ENCODE measurements around the gene GJA3. TPM values are rescaled to one million over a fixed set of nuclear protein-coding genes. Genes with fewer than 3 reads are reported as not detected.

Gene GJA3
- total and polyA plus RNA-seq, 9 of the 15 experiments (the other 6 are each of a cell fraction or from before 2014, with no cell fraction given): 0.03 to 0.13 (median 0.04) TPM; not detected in 4

DNA sequence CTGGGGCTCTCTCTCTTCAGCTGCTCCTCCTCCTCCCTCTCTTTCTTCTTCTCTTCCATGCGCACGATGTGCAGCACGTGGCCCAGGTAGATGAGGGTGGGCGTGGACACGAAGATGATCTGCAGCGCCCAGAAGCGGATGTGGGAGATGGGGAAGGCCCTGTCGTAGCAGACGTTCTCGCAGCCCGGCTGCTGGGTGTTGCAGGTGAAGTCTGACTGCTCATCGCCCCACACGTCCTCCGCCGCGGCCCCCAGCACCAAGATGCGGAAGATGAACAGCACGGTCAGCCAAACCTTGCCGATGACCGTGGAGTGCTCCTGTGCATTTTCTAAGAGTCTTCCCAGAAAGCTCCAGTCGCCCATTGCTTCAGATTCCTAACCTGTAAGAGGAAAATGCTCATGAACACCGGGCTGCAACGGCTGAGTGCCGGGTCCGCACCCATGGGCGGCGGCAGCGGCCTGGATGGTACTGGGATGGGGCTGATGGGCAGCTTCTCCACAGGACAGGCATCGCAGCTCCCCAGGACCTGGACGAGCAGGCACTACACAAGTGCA, 17.8 kb downstream of the GJA3 start:
- Histone ChIP-seq H2AFZ (ENCODE audit: low read depth, low read length) (no peak overlapping the region), H3K27ac (ENCODE audit: extremely low read depth, low read depth, low read length) (no peak overlapping the region), H3K4me1 (replicated peaks in 1 of 2; ENCODE audit: control insufficient read depth in 2 of 2, insufficient read depth in 2 of 2, low read length in 2 of 2) (peaks cover 0 to 5% of the 10 kb centered on the region in 2 experiments; a peak in 1 of 5 replicates), H3K27me3 (ENCODE audit: control insufficient read depth in 2 of 2, insufficient read depth in 2 of 2, low read length in 2 of 2) (peaks cover 9 to 48% of the 10 kb centered on the region in 2 experiments; a peak in 3 of 5 replicates), H3K4me3 (no peak overlapping the region), H3K79me2 (ENCODE audit: control insufficient read depth, insufficient read depth, low read length) (no peaks in the 10 kb centered on the region), H3K9me3 (replicated peaks; ENCODE audit: control insufficient read depth, insufficient read depth, low read depth, low read length) (no peaks in the 10 kb centered on the region), H3K36me3 (ENCODE audit: control insufficient read depth, insufficient read depth, low read length) (no peaks in the 10 kb centered on the region), H4K20me1 (replicated peaks; ENCODE audit: control insufficient read depth, insufficient read depth, low read length) (0 out of 2 replicates have a peak, but pooled peaks cover 5% of the 10 kb centered on the region), H3K4me2 (ENCODE audit: insufficient read depth, low read length) (no peak overlapping the region), H3K9me1 (ENCODE audit: control insufficient read depth, insufficient read depth, low read length) (no peaks in the 10 kb centered on the region), H3K9ac (ENCODE audit: insufficient read depth in 1 of 2, low read depth in 2 of 2, low read length in 2 of 2) (no peak overlapping the region)
- FAIRE-seq (no peak), DNase-seq (ENCODE audit: extremely low read depth in 1 of 4, low spot score in 3 of 4) (no peak), ATAC-seq (no peak)
- in situ Hi-C loops (cut with MboI) (no loop called here), intact Hi-C loops (cut with micrococcal nuclease) (no loop called here)
- no TSS peak for BruUV-seq (replicated peaks)
- under 1% methylated on average over 16 of the region's 30 CpGs for WGBS (ENCODE audit: insufficient coverage, low coverage, missing lambda C conversion rate)
- CTCF ChIA-PET (ENCODE audit: low intra/inter-chr PET ratio): no interaction called here
- POLR2A ChIA-PET: interaction anchor here (0.8 kb wide), 1 partner anchor 183 kb away, joined by 3 read pairs; no protein-coding TSS in a partner anchor
- TF ChIP-seq, protein P1, sequence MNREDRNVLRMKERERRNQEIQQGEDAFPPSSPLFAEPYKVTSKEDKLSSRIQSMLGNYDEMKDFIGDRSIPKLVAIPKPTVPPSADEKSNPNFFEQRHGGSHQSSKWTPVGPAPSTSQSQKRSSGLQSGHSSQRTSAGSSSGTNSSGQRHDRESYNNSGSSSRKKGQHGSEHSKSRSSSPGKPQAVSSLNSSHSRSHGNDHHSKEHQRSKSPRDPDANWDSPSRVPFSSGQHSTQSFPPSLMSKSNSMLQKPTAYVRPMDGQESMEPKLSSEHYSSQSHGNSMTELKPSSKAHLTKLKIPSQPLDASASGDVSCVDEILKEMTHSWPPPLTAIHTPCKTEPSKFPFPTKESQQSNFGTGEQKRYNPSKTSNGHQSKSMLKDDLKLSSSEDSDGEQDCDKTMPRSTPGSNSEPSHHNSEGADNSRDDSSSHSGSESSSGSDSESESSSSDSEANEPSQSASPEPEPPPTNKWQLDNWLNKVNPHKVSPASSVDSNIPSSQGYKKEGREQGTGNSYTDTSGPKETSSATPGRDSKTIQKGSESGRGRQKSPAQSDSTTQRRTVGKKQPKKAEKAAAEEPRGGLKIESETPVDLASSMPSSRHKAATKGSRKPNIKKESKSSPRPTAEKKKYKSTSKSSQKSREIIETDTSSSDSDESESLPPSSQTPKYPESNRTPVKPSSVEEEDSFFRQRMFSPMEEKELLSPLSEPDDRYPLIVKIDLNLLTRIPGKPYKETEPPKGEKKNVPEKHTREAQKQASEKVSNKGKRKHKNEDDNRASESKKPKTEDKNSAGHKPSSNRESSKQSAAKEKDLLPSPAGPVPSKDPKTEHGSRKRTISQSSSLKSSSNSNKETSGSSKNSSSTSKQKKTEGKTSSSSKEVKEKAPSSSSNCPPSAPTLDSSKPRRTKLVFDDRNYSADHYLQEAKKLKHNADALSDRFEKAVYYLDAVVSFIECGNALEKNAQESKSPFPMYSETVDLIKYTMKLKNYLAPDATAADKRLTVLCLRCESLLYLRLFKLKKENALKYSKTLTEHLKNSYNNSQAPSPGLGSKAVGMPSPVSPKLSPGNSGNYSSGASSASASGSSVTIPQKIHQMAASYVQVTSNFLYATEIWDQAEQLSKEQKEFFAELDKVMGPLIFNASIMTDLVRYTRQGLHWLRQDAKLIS (CRISPR knock-in tag; IDR thresholded peaks at IDR 0.05): no peak
- TF ChIP-seq NCOA1 (IDR thresholded peaks at IDR 0.05; ENCODE audit: low read depth): no peak
- TF ChIP-seq NONO (IDR thresholded peaks at IDR 0.05; ENCODE audit: low read depth in 2 of 2, low read length in 1 of 2): no peak
- no peak for TF ChIP-seq CREB5 (CRISPR knock-in tag; IDR thresholded peaks at IDR 0.05)
- TF ChIP-seq MCM3 (IDR thresholded peaks at IDR 0.05): no peak
- TF ChIP-seq ATF3 (IDR thresholded peaks at IDR 0.05): no peak
- TF ChIP-seq ATF3 (CRISPR knock-in tag; conservative IDR thresholded peaks at IDR 0.05): no peak
- TF ChIP-seq TAF7 (tag; IDR thresholded peaks at IDR 0.05): no peak
